Spleen (tissue), 7 donors: Measurements from ENCODE around the gene SLC38A3.

Source experiments
- CTCF ChIP-seq, 11 experiments: fragments of 200-600 bp in 7 of 11; fragments of 450-650 bp in 4 of 11; sonication (generic) in 4 of 11; IDR thresholded peaks in 8 of 11; conservative IDR thresholded peaks in 3 of 11; 1 replicate in 7 of 11; 2 replicates in 4 of 11; pipeline versions ENCODE4 v1.4.0 to v1.8.0; 2016 to 2021; ENCODE audit warnings: antibody characterized with exemption in 11 of 11, inconsistent platforms in 4 of 11, mild to moderate bottlenecking in 1 of 11
- POLR2A ChIP-seq, 3 donors: fragments of 450-650 bp; IDR thresholded peaks; one replicate each; pipeline ENCODE4 v1.5.1; 2017; ENCODE audit warnings: antibody characterized with exemption in 3 of 3, mild to moderate bottlenecking in 1 of 3
- donor health status: DM: no; HTN: no; CAD: no; lungs with moderate emphysema.
- donor health status: DM: no; HTN: no; CAD: no.
- donor health status: DM: no; HTN: no; CAD: no.

- TF ChIP-seq CTCF (IDR thresholded peaks at IDR 0.05 in 8 of 11, conservative IDR thresholded peaks at IDR 0.05 in 3 of 11), result no peak
- TF ChIP-seq POLR2A (IDR thresholded peaks at IDR 0.05), result no peak
Measured at GRCh38 chr3:50221051-50221410, 16.0 kb downstream of the SLC38A3 start.
